ENCODE data around the gene JAG2.

JAG2 gene

DNA sequence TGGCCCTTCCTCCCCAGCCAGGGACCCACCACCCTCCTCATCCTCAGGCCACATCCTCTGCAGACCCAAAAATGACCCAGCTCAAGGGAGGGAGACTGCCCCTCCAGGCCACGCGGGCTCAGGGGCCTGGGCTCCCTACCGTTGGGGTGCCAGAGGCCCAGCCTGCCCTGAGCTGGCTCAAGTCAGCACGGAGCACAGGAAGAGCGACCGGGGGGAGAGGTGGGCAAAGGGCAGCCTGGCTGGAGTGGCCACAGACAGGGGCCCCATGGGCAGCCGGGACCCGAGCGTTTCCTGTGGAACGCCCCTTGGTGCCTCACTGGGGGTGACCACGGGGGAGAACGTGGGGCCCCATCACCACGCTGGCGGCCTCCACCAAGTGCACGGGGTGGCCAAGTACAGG lies 10.7 kb downstream of the JAG2 start:
- TF ChIP-seq CTCF (IDR thresholded peaks at IDR 0.05; ENCODE audit: extremely low read depth, missing control alignments) = no peak
- DNase-seq (ENCODE audit: low spot score) = no peak

GRCh38 chr14:105156414-105157375 lies 11.9 kb downstream of the JAG2 start:
- no peak for TF ChIP-seq CTCF (IDR thresholded peaks at IDR 0.05; ENCODE audit: extremely low read depth, missing control alignments)
- no peak for DNase-seq (ENCODE audit: low spot score)

DNA sequence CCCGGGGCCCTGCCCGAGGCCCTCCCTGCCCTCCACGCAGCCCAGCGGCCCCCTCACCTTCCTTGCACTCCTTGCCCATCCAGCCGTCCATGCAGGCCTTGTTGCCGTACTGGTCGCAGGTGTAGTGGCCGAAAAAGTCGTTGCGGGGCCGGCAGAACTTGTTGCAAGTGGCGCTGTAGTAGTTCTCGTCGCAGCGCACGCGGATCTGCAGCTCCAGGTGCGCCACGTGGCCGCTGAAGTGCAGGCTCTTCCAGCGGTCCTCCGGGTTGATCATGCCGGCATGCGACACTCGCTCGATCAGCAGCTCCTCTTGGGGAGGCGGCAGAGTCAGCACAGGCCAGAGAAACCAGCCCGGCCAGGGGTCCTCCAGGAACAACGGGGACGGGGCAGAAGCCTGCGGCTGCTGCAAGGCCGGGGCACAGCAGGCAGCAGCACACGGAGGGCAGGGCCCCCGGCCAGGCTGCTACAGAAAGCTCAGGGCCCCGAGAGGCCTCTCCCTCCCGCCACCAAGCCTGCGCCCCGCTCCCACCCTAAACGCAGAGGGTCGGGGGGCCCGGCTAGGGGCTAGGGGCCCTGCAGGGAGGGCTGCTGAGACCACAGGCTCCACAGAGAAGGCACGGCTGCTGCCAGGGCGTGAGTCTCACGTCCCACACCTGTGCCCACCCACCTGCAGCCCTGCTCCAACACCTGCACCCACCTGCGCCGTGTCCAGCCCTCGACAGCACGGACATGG lies 12.7 kb downstream of the JAG2 start:
- no peak for DNase-seq (ENCODE audit: low spot score)
- no peak for TF ChIP-seq CTCF (IDR thresholded peaks at IDR 0.05; ENCODE audit: extremely low read depth, missing control alignments)

GRCh38 chr14:105155071-105155651 lies 13.4 kb downstream of the JAG2 start:
- no peak for DNase-seq (ENCODE audit: low spot score)
- TF ChIP-seq CTCF (IDR thresholded peaks at IDR 0.05; ENCODE audit: extremely low read depth, missing control alignments) = no peak

- DNase-seq (ENCODE audit: low spot score) = no peak
- TF ChIP-seq CTCF (IDR thresholded peaks at IDR 0.05; ENCODE audit: extremely low read depth, missing control alignments) = no peak
Measured at GRCh38 chr14:105154476-105154871, 14.1 kb downstream of the JAG2 start.

- no peak for DNase-seq (ENCODE audit: low spot score)
- TF ChIP-seq CTCF (IDR thresholded peaks at IDR 0.05; ENCODE audit: extremely low read depth, missing control alignments) = no peak
Measured at GRCh38 chr14:105153739-105154475, 14.7 kb downstream of the JAG2 start.
